ENCODE data around the gene PLA2G4D. TPM values are rescaled to one million over a fixed set of nuclear protein-coding genes. Genes with fewer than 3 reads are reported as not detected.

The PLA2G4D gene
- polyA plus RNA-seq, 5 donors = 0.12 to 0.18 (median 0.16) TPM

DNA sequence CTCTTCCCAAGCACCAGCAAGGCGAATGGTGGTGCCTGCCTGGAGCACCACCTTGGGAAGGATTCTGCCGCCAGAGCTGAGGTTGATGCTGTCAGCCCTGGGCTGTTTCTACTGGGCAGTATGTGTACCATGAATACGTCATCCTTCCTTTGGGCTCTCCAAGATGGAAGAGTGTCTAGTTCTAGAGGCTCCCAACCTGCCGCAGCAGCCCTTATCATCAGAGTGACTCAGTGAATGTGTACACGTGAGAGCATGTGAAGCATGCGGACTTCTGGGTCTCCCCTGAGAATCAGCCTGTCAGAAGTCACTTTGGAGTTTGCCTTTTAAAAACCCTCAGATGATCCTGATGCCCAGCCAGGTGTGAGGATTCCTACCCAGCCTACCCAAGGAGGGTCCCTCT is 20.9 kb downstream of the PLA2G4D start:
- DNase-seq = no peak

DNA sequence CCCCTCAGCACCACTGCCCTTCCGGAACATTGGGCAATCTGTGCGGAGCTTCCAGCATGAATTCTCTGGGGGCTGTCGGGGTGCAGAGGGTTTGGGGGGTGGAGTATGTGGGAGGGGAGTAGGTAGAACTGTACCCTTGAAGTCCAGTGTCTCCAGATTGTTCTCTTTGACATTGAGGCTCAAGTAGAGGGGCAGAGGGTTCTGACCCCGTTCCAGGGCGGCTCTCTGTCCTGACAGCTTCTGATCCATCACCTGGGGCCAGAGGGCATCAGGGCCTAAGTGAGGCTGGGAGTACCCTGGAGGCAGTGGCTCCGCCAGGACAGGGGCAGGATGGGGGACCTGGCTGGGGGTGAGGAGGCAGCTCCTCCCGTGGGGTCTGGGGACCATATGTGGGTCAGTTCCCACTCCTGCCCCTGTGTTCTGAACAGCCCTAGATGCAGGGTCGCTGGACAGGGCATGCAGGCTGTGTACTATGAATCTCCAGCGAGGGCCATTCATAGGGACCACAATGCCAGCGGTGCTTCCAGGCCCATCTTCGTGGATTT is 22.1 kb downstream of the PLA2G4D start:
- DNase-seq = no peak

DNA sequence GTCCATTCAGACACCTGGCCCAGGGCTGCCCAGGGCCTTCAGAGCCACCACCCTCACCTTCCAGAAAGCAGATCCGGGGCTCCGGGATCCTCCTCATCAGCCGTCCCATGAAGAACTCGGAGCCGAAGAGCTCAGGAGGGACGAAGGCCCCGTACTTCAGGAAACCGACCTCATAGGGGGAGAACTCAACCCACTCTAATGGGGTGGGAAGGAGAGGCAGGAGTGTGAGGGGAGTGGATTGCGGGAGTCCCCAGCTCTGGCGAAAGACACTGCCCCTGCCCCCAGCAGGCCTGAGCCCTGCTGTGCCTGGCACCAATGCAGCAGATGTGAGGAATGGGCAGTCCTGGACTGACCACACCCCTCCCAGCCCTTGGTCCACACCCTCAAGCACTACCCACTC is 22.6 kb downstream of the PLA2G4D start:
- DNase-seq = no peak

DNA sequence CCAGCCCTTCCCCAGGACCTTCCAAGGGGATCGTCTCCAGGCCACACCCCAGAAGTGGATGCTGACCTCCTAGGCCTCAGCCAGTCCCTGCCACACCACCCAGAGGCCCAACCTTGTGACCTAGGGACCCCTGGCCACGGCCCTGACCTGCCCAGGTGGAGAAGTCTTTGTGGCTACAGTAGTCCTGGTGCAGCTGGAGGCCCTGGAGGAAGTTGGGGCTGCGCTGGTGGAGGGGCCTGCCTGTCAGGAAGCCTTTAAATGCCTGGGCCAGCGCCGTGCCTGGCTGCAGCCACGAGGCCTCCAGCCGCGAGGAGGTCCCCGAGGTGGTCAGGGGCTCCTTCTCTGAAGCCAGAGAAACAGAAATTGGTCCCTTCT is 23.4 kb downstream of the PLA2G4D start:
- DNase-seq = no peak

DNA sequence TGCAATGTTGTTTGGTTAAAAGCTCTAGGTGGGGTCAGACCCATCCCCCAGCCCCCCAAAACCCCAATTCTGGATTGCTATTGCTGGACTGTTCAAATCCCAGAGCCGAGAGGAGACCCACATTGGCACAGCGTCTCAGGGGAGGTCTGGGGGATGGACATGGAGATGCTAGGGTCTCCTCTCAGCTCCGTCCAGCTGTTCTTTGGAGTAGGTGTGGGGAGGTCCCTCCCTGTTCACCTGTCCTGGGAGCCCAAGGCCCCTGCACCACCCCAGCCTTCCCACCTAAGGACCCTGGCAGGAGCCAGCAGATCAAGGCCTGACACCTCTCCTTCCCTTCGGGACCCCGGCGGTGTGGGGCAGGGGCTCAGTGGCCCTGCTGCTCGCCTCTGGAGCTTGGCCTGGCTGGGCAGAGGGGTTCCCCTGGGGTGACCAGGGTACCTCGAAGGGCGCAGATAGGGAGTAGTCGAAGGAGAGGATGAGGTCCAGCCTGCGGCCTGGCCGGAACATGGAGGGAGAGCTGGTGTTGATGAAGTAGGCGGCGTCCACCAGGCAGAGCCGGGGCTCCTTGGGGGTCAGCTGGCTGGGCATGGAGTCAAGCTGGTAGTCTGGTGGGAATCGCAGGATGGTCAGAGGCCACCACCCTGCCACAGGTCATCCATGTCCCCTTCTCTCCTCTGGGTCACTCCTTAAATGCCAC is 23.9 kb downstream of the PLA2G4D start:
- no peak for DNase-seq

DNA sequence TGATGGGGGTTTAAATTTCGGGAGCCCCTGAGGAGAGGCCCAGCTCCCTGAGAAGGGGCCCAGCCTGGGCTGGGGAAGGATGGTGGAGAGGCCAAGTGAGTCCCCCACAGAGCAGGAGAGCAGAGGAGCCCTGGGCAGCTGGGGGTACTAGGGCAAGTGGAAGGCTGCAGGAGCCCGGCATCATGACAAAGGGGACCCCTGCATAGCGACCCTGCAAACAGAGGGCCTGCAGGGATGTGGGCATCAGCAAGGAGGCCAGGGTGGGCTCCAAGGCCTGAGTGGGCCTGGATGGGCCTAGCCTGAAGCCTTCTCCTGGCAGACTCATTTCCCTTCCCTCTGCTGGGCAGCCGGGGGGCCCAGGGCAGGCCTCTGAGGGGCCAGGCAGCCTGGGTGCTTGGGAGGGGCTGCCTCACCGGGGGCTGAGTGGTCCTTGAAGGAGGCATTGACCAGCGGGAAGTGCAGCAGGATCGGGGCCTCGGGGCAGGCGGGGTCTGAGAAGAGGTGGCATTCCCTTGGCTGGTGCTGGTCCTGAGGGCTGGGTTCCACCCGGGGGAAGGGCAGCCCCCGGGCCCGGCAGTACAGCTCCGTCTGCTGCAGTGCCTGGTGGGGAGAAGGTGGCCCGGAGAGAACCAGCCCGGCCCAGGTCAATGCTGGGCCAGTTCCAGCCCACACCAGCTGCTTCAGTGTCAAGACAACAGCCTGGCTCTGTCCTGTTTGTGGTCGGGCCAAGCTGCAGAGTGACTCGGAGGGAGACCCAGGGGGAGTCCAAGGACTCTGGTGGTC is 24.7 kb downstream of the PLA2G4D start:
- no peak for DNase-seq

DNA sequence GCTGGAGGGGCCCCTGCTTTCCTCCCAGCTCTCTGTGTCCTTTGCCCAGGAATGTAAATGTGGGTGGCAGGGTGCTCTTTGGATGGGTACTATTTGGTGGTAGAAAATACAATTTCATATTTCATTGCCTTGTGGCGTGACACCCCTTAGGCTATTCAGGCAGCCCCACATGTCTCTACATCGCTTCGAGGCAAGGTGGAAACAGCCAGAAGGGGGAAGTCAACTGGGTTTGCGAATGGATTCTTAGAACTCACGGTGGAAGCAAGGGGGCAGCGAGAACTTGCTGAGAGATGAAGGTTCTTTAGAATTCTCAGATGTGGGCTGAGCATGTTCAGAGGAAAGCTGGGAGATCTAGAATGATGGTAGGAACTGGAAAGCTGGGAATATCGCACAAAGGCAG is 25.3 kb downstream of the PLA2G4D start:
- DNase-seq = no peak

DNA sequence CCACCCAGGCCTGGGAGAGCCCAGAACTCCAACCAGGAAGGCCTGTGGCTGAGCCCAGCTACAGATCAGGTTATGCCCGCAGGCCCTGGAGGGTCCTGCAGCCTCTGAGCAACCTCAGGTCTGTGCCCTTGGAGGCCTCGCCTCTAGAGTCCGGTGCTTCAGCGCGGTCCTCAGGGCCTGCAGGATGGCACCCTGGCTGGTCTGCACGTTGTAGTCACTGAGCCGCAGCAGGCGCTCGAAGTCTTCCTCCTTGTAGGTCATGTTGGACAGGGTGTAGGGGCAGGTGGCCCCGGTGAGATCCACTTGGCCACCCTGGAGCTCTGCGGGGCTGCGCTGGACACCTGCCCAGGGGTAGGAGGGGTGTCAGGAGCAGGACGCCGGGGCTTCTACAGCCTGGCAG is 25.8 kb downstream of the PLA2G4D start:
- no peak for DNase-seq

DNA sequence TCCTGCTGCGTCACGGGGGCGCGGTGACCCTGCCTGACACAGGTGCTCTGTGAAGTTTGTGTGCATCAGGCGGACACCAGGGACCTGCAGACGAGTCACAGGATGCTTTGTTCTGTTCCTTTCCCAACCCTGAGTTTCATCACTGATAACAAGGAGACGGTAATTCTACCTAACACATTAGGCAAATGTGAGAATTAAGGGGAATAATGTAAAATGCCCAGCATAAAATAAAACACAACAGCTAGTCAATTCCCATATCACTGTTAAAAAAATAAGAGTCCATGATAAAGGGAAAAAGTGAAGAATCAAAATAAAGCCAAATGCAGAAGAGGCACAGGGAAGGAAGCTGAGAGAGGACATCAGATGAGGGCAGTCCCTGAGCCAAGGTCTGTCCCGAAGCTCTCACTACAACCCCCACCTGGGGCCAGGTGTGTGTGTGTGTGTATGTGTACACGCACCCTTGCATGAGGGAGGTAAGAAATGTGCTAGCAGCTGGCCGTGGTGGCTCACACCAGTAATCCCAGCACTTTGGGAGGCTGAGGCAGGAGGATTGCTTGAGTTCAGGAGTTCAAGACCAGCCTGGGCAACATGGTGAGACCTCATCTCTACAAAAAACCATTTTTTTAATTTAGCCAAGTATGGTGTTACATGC is 27.5 kb downstream of the PLA2G4D start:
- no peak for DNase-seq

DNA sequence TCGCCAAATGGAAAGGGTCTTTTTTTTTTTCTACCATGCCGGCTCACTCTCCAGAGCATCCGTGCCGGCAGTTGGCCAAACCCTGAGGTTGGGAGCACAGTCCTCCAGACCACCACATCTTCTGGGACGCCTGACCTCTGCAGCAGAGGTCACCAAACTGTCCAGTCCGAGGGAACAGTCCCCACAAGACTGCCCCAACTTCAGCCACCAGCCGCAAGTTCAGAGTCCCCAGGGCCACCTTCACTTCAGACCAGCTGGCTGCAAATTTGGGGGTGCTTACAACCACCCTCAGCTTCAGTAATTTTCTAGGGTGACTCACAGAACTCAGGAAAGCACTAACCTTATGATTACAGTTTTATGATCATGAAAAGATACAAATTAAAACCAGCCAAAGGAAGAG is 28.9 kb downstream of the PLA2G4D start:
- DNase-seq = no peak

DNA sequence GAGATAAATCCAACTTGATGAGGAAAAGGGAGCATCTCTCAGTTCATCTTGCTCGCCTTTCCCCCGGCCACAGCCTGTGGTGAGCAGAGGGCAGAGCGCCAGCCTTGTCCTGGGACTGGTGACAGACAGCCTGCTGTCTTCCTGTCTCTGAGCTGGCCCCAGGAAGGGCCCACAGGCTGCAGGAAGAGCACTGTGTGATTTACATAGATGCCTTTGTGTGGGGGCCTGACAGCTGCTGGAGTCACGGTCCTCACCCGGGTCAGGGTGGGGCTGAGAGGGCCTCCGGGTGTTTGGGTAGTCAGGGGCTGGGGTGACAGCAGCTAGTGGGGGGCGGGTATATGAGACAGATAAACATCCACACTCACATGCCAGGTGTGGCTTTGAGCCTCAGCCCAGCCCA is 29.3 kb downstream of the PLA2G4D start:
- no peak for DNase-seq

DNA sequence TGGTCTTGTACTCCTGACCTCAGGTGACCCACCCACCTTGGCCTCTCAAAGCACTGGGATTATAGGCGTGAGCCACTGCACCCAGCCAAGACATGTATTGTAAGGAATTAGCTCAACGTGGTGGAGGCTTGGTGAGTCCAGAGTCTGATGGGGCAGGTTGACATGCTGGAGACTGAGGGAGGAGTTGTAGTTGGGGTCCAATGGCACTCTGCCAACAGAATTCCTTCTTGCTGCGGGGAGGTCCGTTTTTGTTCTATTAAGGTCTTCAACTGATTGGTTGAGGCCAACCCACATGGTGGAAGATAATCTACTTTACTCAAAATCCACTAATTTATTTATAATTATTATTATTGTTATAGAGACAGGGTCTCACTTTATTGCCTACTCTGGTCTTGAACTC is 30.1 kb downstream of the PLA2G4D start:
- DNase-seq = no peak

DNA sequence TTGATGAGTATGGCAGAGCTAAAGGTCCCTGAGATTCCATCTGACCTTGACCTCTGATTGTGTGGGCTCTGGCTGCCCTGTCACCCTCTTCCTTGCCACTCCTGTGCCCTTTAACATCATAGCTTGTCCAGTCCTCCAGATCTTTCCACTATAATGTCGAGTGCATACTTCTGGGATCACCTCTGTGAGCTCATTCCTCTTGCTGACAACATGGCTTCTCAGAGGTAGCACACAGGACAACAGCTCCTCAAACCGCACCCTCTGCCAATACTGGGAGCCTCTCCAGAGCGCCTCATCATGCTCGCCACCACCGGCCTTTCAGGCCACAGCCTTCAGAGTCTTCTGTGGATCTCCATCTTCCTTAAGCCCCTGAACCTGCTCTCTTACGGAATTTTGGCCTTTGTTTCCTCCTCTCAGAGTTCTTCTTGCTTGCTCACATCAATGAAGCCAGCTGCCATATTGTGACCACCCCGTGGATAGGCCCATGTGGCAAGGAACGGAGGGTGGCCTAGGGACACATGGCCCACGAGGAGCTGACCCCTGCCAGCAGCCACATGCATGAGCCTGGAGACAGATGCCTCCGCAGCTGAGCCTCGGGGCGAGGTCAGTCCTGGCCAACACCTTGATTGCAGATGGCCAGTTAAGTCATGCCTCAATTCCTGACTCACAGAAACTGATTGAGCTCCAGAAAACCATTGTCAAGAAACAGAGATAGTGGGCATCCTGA is 31.1 kb downstream of the PLA2G4D start:
- no peak for DNase-seq

DNA sequence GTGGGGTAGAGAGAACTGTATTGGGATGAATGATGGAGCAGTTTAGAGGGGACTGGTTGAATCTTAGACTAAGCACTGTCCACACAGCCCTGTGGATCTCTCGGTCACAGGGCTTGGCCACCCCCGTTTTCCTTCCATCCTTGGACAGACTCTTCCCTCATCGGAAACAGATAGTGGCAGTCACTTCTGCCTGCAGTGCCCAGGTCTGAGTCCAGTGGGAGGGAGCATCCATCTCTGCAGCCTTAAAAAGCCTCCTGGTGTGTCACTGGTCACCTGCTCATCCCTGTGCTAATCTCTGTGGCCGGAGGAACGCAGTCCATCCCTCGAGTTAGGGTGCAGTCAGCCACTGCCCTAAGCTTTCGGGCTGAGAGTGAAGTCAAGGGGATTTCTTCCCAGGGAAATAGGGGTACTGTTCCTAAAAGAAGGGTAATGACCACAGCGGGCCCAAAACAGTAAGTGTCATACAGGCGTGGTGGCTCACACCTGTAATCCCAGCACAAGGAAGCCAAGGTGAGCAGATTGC is 32.0 kb downstream of the PLA2G4D start:
- no peak for DNase-seq

DNA sequence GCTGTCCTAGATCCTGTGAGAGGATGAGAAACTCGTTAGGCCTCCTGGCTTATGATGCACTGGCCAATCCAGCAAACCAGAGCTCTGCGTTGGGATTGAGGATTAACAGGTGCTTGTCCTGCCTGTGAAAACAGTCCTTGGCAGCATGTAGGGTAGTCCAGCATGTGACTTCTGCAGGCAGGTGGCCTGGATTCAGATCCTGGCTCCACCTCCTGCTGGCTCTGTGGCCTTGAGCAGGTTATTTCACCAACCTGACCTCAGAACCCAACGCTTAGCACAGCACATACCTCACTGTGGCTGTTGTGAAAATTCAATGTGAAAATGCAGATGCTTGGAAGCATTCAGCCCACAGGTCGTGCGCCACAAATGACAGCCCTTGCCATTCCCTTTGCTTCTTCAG is 33.6 kb downstream of the PLA2G4D start:
- DNase-seq = no peak

DNA sequence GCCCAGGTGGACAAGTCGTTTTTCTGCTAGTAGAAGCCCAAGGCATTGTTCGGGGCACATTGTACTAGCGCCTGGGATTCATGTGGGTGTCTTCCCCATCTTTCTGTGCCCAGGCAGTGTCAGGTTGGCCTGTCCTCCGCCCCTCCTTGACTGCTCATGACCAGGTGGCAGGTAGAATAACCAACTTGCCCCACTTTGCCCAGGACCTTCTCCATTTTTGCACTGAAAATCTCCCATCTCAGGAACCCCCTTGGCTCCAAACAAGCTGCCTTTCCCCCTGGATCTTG is 33.9 kb downstream of the PLA2G4D start:
- DNase-seq = no peak

DNA sequence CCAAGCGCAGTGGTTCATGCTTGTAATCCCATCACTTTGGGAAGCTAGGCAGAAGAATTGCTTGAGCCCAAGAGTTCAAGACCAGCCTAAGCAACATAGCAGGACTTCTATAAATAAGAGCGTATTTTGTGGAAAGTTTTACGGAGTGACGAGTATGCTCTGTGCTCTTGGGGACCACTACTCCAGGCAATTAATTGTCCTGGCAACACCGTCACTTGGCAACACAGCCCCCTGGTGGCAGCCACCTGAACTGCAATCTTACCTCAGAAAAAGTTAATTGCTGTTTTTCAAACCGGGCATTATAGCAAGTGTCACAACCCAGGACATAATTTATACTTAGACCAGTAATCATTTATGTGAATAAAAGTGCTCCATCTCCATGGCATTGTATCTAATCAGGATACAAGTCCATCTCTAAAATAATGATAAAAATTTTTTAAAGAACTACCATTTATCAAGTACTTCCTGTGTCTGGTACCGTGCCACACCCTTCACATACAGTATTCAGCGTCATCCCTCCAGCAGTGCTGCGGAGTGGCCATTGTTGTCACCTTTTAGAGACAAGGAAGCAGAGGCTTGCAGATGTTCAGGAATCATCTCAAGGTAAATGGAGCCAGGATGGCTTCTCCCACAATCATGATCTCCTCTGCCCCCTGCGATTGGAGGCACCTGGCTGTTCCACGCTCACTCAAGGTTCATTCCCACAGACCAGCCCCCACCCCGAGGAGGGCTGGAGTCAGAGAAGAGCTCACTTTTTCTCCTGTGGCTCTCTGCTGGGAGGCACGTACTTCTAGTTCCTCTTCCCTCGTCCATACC is 34.5 kb downstream of the PLA2G4D start:
- DNase-seq = no peak

DNA sequence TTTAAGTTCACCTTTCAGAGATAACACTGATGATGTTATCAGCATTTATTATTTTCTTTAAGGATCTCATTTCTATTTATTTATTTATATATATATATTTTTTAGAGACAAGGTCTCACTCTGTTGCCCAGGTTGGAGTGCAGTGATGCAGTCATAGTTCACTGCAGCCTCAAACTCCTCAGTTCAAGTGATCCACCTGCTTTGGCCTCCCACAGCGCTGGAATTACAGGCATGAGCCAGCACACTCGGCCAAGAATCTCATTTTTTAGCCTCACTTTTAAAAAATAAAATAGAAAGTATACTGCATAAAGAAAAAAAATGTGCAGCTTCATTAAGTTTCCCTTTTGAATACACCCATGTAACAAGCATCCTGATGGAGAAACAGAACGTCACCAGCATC is 35.6 kb downstream of the PLA2G4D start:
- no peak for DNase-seq

DNA sequence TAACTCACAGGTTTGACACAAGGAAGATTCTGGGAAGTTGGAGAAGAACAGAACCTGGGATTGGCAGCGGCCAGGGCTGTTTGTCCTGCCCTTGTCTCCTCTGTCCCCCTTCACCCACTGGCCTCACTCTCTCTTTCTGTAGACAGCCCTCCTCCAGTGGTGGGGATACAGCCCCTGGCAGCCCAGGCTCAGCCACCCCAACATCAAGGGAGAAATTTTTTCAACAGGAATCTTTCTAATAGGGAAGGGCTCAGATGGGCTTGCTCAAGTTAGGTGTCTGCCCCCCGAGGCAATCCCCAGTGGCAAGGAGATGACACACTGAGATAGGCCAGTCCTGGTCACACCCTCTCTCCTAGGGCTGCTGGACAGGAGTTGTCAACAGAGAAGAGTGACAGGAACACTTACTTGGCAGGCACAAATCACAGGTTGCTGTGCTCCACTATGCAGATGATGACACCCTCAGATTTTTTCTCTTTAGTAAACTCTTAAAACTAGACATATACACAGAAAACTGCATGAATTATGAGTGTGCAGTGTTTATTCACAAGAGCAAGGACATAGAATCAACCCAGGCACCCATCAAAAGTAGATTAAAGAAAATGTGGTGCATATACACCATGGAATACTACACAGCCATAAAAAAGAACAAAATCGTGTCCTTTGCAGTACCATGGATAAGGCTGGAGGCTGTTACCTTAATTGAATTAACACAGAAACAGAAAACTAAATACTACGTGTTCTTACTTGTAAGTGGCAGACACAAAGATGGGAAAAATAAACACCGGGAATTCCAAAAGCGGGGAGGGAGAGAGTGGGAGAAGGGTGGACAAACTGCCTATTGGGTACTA is 36.3 kb downstream of the PLA2G4D start:
- DNase-seq = no peak

Measured in right lung (tissue), 5 donors.